OCI-LY3 (cell line): ENCODE results near the gene TRIM44.

Experiments
- EZH2phosphoT487 ChIP-seq: fragments of 200-600 bp; shearing (Covaris generic); IDR thresholded peaks from 2 replicates; pipeline ENCODE4 v1.6.1; 2018; ENCODE audit warnings: antibody characterized with exemption, mixed run types, low read depth
- TF ChIP-seq, protein P1 (sequence below): fragments of 200-600, 300-600 bp; sonication (generic); IDR thresholded peaks from 2 replicates; pipeline ENCODE4 v1.5.1; 2014; ENCODE audit warnings: antibody characterized with exemption, low read length, low read depth

- TF ChIP-seq, protein P1, sequence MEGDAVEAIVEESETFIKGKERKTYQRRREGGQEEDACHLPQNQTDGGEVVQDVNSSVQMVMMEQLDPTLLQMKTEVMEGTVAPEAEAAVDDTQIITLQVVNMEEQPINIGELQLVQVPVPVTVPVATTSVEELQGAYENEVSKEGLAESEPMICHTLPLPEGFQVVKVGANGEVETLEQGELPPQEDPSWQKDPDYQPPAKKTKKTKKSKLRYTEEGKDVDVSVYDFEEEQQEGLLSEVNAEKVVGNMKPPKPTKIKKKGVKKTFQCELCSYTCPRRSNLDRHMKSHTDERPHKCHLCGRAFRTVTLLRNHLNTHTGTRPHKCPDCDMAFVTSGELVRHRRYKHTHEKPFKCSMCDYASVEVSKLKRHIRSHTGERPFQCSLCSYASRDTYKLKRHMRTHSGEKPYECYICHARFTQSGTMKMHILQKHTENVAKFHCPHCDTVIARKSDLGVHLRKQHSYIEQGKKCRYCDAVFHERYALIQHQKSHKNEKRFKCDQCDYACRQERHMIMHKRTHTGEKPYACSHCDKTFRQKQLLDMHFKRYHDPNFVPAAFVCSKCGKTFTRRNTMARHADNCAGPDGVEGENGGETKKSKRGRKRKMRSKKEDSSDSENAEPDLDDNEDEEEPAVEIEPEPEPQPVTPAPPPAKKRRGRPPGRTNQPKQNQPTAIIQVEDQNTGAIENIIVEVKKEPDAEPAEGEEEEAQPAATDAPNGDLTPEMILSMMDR: no peak
- no peak for TF ChIP-seq EZH2phosphoT487
Measured at GRCh38 chr11:35803115-35803514, 140.5 kb downstream of the TRIM44 start.
